Kidney (tissue), 14 donors: Measurements from ENCODE around the gene LPIN1. TPM values are rescaled to one million over a fixed set of nuclear protein-coding genes. Genes with fewer than 3 reads are reported as not detected.
A peak's percentile ranks its signal among the peaks of the same experiment; 100 is the strongest.

Source experiments
- DNase-seq, 5 donors: peaks; one replicate each; pipeline ENCODE4 v3.0.0-alpha.2; 2013 to 2020
- FAIRE-seq: peaks from 2 replicates; lab custom pipeline; 2012; peaks lifted over from hg19 to GRCh38; lab: Jason Lieb, UNC
- H3K27ac ChIP-seq, 2 donors: one replicate each; pipeline ENCODE4 v1.7.0; 2013; ENCODE audit warnings: low read depth in 2 of 2, low read length in 2 of 2, inconsistent platforms in 1 of 2
- H3K27me3 ChIP-seq: one replicate; pipeline ENCODE4 v1.7.1; 2013; ENCODE audit warnings: low read length, inconsistent platforms; ENCODE audit not compliant: control insufficient read depth, insufficient read depth
- H3K36me3 ChIP-seq, 3 donors: one replicate each; pipeline versions ENCODE4 v1.7.0 to v1.7.1; 2013; ENCODE audit warnings: low read length in 3 of 3, control low read depth in 1 of 3, inconsistent platforms in 1 of 3; ENCODE audit not compliant: insufficient read depth in 3 of 3, control insufficient read depth in 2 of 3
- H3K4me1 ChIP-seq, 3 donors: one replicate each; pipeline versions ENCODE4 v1.7.0 to v1.7.1; 2013; ENCODE audit warnings: low read length in 3 of 3, inconsistent platforms in 1 of 3, low read depth in 1 of 3; ENCODE audit not compliant: control insufficient read depth in 2 of 3, insufficient read depth in 2 of 3
- H3K4me3 ChIP-seq, 3 donors: one replicate each; pipeline versions ENCODE4 v1.7.0 to v1.8.1; 2013; ENCODE audit warnings: low read length in 3 of 3, control low read depth in 1 of 3, inconsistent platforms in 1 of 3
- H3K9ac ChIP-seq, 3 donors: one replicate each; pipeline versions ENCODE4 v1.7.0 to v1.7.1; 2013; ENCODE audit warnings: low read length in 3 of 3, control low read depth in 1 of 3, inconsistent platforms in 1 of 3
- H3K9me3 ChIP-seq, 3 donors: one replicate each; pipeline versions ENCODE4 v1.7.0 to v1.7.1; 2013; ENCODE audit warnings: low read length in 3 of 3, control low read depth in 1 of 3, inconsistent platforms in 1 of 3; ENCODE audit not compliant: control insufficient read depth in 2 of 3, insufficient read depth in 1 of 3
- CTCF ChIP-seq: IDR thresholded peaks from 3 replicates; pipeline ENCODE4 v1.5.1; 2012; ENCODE audit warnings: mild to moderate bottlenecking, moderate library complexity, borderline replicate concordance; ENCODE audit not compliant: insufficient read depth; ENCODE audit errors: extremely low read depth
- intact Hi-C: fragments of 100-400 bp; cut with DNase I; formaldehyde crosslinking; loops from one replicate; pipeline ENCODE4 v1.11.1; 2022
- polyA plus RNA-seq: library from polyadenylated mRNA; stranded (reverse); fragments of 350-450 nt; fragmentation: Illumina TruSeq; extraction: RNeasy Lipid Tissue Mini Kit (QIAGEN cat#74804); gene quantifications from one replicate; pipeline ENCODE4 v1.2.3, GENCODE V29; 2014; ENCODE audit warnings: low read depth, low replicate concordance; ENCODE audit not compliant: insufficient read depth
- total RNA-seq: library from RNA; stranded (reverse); fragmentation: NEBNext Ultra II Directional; extraction: Animal tissue kit (Norgen Biotek cat#: 25700); gene quantifications from one replicate; pipeline ENCODE4 v1.2.1, GENCODE V29; 2021
- donor health status: control.
- donor health status: control.
- donor health status: control.
- donor health status: control.
- donor health status: control.
- donor health status: DM: yes; HTN: yes; CAD: no.
- donor health status: Normal renal cell carcinoma (clear cell type).

Gene LPIN1
- total and polyA plus RNA-seq, 2 donors from 2014 or later = 11.8 to 36.8 TPM

GRCh38 chr2:11786191-11786590 is 39.8 kb downstream of the LPIN1 start:
- TF ChIP-seq CTCF = no peak
- Histone ChIP-seq H3K4me1 (no peaks in the 10 kb centered on the region), H3K9me3 (no peaks in the 10 kb centered on the region), H3K27ac (no peak overlapping the region), H3K36me3 (peaks cover 7 to 49% (median 21%) of the 10 kb centered on the region in 3 donors), H3K4me3 (no peak overlapping the region), H3K9ac (no peak overlapping the region), H3K27me3 (no peaks in the 10 kb centered on the region)
- intact Hi-C loops = loop anchor here (10.0 kb wide), 1 partner anchor 311 kb away; no protein-coding TSS in a partner anchor
- DNase-seq (peak in 1 of 5 donors; percentile 30), FAIRE-seq (no peak)

GRCh38 chr2:11786592-11786991 is 40.2 kb downstream of the LPIN1 start:
- Histone ChIP-seq H3K4me3 (no peak overlapping the region), H3K9ac (no peak overlapping the region), H3K27ac (no peak overlapping the region), H3K9me3 (no peaks in the 10 kb centered on the region), H3K27me3 (no peaks in the 10 kb centered on the region), H3K4me1 (no peaks in the 10 kb centered on the region), H3K36me3 (peaks cover 7 to 48% (median 21%) of the 10 kb centered on the region in 3 donors)
- no peak for DNase-seq
- FAIRE-seq = no peak
- intact Hi-C loops = loop anchor here (10.0 kb wide), 1 partner anchor 312 kb away; no protein-coding TSS in a partner anchor
- no peak for TF ChIP-seq CTCF

DNA sequence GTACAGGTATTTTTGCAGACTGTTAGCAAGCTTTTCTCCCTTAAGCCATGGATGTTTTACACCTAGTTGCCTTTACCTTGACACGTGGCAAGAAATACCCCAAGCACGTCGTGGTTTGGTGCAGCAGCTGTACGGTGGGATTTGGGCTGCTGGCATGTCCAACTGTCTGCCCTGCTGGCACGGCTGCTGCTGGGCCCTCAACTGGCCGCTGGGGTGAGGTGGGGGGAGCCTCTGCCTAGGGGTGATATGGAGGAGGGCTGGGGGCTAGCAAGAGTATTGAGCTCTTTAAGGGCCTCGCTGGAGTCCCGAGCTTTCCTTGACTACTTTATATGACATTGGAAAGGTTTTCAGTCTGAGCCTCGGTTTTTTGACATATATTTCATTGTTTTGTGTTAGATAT is 41.6 kb downstream of the LPIN1 start:
- Histone ChIP-seq H3K9ac (no peak overlapping the region), H3K4me1 (no peaks in the 10 kb centered on the region), H3K36me3 (peaks cover 7 to 41% (median 26%) of the 10 kb centered on the region in 3 donors), H3K4me3 (no peak overlapping the region), H3K9me3 (no peaks in the 10 kb centered on the region), H3K27ac (no peak overlapping the region), H3K27me3 (no peaks in the 10 kb centered on the region)
- TF ChIP-seq CTCF = no peak
- no peak for DNase-seq
- FAIRE-seq = no peak
- intact Hi-C loops = loop anchor here (10.0 kb wide), 1 partner anchor 313 kb away; no protein-coding TSS in a partner anchor
